ENCODE data around the gene CAVIN1. TPM values are rescaled to one million over a fixed set of nuclear protein-coding genes. Genes with fewer than 3 reads are reported as not detected.

The CAVIN1 gene
- total RNA-seq, 4 donors from 2014 or later, result 619 to 1,181 (median 1,019) TPM

DNA sequence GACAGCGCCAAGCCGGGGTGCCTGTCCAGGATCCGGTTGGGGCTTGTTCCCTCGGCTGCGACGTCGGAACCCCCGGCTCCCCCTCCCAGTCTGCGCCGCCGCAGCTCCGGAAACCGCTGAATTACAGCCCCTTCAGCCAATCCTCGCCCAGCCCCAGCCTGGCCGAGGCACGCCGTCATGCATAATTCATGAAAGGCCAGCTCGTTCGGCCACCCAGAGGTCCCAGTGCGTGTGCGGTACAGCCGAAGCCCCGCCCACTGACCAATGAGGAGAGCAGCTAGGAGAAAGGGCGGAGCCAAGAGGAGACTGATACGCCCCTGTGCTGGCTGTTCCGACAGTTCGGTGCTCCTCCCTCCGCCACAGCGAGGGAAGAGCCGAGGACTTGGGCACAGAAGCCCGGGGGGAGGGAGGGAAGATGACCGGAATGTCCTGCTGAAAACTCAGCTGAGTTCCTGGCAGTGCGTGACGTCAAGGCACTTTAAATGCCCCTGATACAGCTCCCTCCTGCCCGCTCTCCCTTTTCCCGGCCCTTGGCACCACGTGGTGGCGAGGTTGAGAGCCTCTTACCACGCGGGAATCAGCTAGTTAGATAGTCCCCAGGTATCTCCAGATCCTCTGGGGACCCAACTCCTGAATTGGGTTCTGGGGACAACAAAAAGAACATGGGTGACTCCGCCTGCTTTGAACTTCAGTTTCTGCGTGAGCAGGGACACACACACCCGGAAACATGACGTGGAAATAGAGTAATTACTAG, 34.5 kb downstream of the CAVIN1 start, which contains the start of gene STAT3:
STAT3 (minus strand) TSS at position 62 of the 754 bp plus-strand sequence. CDS start 39,926 bp downstream, outside the sequence.
- Histone ChIP-seq H3K4me1 (peaks cover 36 to 56% (median 51%) of the 10 kb centered on the region in 4 donors), H3K4me3 (peak within 1 kb of the TSS; percentile 82 to 98 (median 86)), H3K9me3 (no peaks in the 10 kb centered on the region), H3K36me3 (peaks cover 0 to 4% (median under 1%) of the 10 kb centered on the region in 4 donors), H3K27ac (replicated peaks in 1 of 4) (peak within 1 kb of the TSS; percentile 97 to 100 (median 99)), H3K27me3 (no peaks in the 10 kb centered on the region)
- WGBS, result 2% methylated on average over 11 of the region's 44 CpGs
- peak; percentile 99 for TF ChIP-seq EP300 (IDR thresholded peaks at IDR 0.05)
- peak; percentile 95 for TF ChIP-seq POLR2A (IDR thresholded peaks at IDR 0.05; ENCODE audit: low read depth)
- peak; percentile 95 to 98 for TF ChIP-seq POLR2AphosphoS5 (IDR thresholded peaks at IDR 0.05)
- TF ChIP-seq, protein P1, sequence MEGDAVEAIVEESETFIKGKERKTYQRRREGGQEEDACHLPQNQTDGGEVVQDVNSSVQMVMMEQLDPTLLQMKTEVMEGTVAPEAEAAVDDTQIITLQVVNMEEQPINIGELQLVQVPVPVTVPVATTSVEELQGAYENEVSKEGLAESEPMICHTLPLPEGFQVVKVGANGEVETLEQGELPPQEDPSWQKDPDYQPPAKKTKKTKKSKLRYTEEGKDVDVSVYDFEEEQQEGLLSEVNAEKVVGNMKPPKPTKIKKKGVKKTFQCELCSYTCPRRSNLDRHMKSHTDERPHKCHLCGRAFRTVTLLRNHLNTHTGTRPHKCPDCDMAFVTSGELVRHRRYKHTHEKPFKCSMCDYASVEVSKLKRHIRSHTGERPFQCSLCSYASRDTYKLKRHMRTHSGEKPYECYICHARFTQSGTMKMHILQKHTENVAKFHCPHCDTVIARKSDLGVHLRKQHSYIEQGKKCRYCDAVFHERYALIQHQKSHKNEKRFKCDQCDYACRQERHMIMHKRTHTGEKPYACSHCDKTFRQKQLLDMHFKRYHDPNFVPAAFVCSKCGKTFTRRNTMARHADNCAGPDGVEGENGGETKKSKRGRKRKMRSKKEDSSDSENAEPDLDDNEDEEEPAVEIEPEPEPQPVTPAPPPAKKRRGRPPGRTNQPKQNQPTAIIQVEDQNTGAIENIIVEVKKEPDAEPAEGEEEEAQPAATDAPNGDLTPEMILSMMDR (IDR thresholded peaks at IDR 0.05), result peak in 1 of 3 experiments; percentile 34
- peak; percentile 100 for DNase-seq (ENCODE audit: extremely low spot score)
- intact Hi-C loops (cut with DNase I), result no loop called here

DNA sequence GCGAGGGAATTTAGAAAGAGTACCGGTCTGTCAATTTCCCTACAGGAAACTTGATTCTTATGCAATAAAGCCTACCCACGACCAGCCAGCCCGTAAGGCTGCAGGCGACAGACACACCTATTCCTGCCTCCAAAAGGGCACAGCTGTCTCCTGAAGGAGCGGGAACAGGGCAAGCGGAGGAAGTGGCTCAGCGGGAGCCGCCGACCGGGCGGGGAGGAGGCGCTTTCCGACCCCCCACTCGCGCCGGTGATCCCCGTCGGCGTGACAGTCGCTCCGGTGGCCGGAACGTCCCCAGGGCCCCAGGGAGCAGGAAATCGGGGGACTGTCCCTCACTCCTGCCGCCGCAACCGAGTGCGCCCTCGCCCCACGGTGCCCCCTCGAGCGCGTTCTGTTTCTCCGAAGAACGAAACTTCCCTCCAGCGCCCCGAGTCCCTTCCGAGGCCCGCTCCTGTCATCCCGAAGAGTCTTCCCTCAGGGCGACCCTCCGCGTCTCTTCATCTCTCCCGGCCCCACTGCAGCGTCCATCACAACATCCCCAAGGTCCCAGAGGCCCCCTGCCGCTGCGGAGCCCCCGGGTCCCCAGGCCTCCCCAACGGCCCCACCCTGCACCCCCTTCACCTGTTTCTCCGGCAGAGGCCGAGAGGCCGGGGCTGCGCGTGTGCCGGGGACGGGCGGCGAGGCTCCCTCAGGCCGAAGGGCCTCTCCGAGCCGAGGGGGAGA, 35.2 kb downstream of the CAVIN1 start:
- DNase-seq (ENCODE audit: extremely low spot score), result no peak

DNA sequence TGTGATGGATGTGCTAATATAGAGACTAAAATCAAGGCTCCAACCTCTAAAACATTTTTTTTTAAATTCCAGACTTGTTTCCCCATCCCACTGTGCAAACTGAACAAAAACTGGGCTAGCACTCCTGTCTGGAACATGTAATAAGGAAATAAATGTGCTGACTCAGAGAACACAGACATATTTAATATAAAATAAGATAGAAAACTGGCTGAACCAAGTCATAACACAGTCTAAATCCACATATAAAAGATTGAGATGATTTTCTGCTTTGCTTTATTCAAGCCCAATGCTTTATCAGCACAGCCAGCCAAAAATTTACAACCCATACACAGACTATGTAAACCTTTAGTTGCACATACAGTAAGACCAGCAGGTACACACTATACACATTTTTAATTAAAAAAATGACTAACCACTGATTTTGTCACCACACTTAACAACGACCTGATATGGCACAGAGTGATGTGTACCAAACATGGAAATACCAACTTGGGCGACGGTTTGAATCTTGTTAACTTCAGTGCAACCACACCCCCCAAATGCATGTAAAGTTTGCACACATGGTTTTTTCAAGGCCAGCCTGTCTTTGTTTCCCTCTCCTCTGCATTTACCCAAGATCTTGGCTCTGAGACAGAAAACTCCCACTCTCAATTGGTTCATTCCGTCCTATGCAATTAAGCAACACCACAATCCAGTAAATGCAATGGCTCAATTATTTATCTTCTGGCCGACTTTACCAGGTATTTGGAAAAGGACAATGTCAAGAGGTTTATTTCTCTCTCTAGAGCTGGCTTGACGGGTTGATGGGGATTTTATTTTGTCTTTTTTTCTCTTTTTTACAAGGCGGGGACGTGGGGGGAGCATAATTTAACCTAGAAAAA, 36.0 kb downstream of the CAVIN1 start:
- intact Hi-C loops (cut with DNase I), result no loop called here
- WGBS, result 1% methylated on average over 8 of the region's 8 CpGs
- no peak for DNase-seq (ENCODE audit: extremely low spot score)
- Histone ChIP-seq H3K36me3 (peaks cover 0 to 5% (median 2%) of the 10 kb centered on the region in 4 donors), H3K27me3 (no peaks in the 10 kb centered on the region), H3K9me3 (no peaks in the 10 kb centered on the region), H3K27ac (replicated peaks in 1 of 4) (peak overlapping the region; percentile 97 to 100 (median 99)), H3K4me1 (peaks cover 51 to 72% (median 66%) of the 10 kb centered on the region in 4 donors), H3K4me3 (peak overlapping the region; percentile 82 to 98 (median 86))
- TF ChIP-seq POLR2AphosphoS5 (IDR thresholded peaks at IDR 0.05) (peak in 1 of 2 donors; percentile 41), POLR2A (IDR thresholded peaks at IDR 0.05; ENCODE audit: low read depth) (no peak), EP300 (IDR thresholded peaks at IDR 0.05) (peak; percentile 37)
- TF ChIP-seq, protein P1 (IDR thresholded peaks at IDR 0.05), result no peak

More for the DNA sequence above, 35.2 kb downstream of the CAVIN1 start:
- Histone ChIP-seq H3K4me1 (peaks cover 43 to 64% (median 58%) of the 10 kb centered on the region in 4 donors), H3K4me3 (peak overlapping the region; percentile 82 to 98 (median 86)), H3K27ac (replicated peaks in 1 of 4) (peak overlapping the region; percentile 97 to 100 (median 99)), H3K36me3 (peaks cover 0 to 5% (median 2%) of the 10 kb centered on the region in 4 donors), H3K9me3 (no peaks in the 10 kb centered on the region), H3K27me3 (no peaks in the 10 kb centered on the region)
- under 1% methylated on average over 48 of the region's 62 CpGs for WGBS
- no peak for TF ChIP-seq EP300 (IDR thresholded peaks at IDR 0.05)
- TF ChIP-seq POLR2AphosphoS5 (IDR thresholded peaks at IDR 0.05), result peak in 1 of 2 donors; percentile 73
- peak; percentile 50 for TF ChIP-seq POLR2A (IDR thresholded peaks at IDR 0.05; ENCODE audit: low read depth)
- intact Hi-C loops (cut with DNase I), result no loop called here

DNA sequence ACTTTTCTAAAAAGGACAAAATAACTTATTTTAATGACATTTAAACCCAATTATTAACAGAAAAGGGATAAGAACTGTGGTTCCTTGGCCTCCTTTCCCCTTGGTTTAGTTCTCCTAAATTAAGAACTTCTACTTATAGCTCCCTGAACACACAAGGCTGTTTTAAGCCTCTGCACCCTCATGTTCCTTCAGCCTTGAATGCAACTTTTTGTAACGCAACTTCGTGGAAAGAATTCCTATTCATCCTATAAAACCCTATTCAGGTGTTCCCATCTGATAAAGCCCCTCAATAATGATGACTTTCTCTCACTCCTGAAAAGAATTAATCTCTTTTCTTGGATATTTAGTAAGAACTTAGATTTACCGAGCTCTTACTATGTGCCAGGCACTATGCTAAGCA, 41.2 kb downstream of the CAVIN1 start:
- TF ChIP-seq EP300 (IDR thresholded peaks at IDR 0.05), result no peak
- no peak for TF ChIP-seq POLR2AphosphoS5 (IDR thresholded peaks at IDR 0.05)
- no peak for TF ChIP-seq POLR2A (IDR thresholded peaks at IDR 0.05; ENCODE audit: low read depth)
- intact Hi-C loops (cut with DNase I), result no loop called here
- H3K36me3 ChIP-seq, result peaks cover 0 to 12% (median 2%) of the 10 kb centered on the region in 4 donors
- peak overlapping the region in 2 of 4 donors; percentile 66 to 76 for H3K27ac ChIP-seq (replicated peaks in 1 of 4)
- no peak overlapping the region for H3K4me3 ChIP-seq
- peaks cover 92 to 100% (median 98%) of the 10 kb centered on the region in 4 donors for H3K4me1 ChIP-seq
- no peak for DNase-seq (ENCODE audit: extremely low spot score)
- WGBS, result 55% methylated on average over 3 of the region's 3 CpGs
- no peaks in the 10 kb centered on the region for H3K27me3 ChIP-seq
- H3K9me3 ChIP-seq, result no peaks in the 10 kb centered on the region

DNA sequence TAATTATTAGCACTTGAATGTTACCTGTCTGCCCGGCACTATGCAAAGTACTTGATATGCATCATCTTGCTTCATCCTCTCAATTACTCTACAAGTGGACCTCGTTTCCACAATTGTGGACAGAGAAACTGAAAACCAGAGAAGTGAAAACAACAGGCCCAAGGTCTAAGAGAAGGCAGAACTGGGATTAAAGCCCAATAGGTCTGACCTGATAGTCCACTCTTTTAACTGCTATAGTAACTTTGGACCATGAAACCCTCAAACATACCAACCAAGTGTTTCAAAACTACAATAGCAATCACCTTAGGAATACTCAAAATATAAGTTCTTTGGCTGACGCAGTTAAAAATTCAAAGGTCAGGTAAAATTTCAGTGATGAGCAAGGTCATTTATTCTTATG, 42.1 kb downstream of the CAVIN1 start:
- DNase-seq (ENCODE audit: extremely low spot score), result no peak
- 94% methylated on average over 3 of the region's 3 CpGs for WGBS
- Histone ChIP-seq H3K27me3 (no peaks in the 10 kb centered on the region), H3K9me3 (no peaks in the 10 kb centered on the region), H3K4me3 (no peak overlapping the region), H3K27ac (replicated peaks in 1 of 4) (peak overlapping the region; percentile 66 to 81 (median 74)), H3K36me3 (peaks cover 0 to 12% (median 2%) of the 10 kb centered on the region in 4 donors), H3K4me1 (peaks cover 85 to 99% (median 96%) of the 10 kb centered on the region in 4 donors)
- no peak for TF ChIP-seq EP300 (IDR thresholded peaks at IDR 0.05)
- no peak for TF ChIP-seq POLR2A (IDR thresholded peaks at IDR 0.05; ENCODE audit: low read depth)
- TF ChIP-seq, protein P1 (IDR thresholded peaks at IDR 0.05), result no peak
- no peak for TF ChIP-seq POLR2AphosphoS5 (IDR thresholded peaks at IDR 0.05)
- intact Hi-C loops (cut with DNase I), result no loop called here
